ENCODE results near the gene CYP4F22. TPM values are rescaled to one million over a fixed set of nuclear protein-coding genes. Genes with fewer than 3 reads are reported as not detected.

CYP4F22 gene
- total and polyA plus RNA-seq, 9 of the 15 experiments (the other 6 are each of a cell fraction or from before 2014, with no cell fraction given), result not detected

DNA sequence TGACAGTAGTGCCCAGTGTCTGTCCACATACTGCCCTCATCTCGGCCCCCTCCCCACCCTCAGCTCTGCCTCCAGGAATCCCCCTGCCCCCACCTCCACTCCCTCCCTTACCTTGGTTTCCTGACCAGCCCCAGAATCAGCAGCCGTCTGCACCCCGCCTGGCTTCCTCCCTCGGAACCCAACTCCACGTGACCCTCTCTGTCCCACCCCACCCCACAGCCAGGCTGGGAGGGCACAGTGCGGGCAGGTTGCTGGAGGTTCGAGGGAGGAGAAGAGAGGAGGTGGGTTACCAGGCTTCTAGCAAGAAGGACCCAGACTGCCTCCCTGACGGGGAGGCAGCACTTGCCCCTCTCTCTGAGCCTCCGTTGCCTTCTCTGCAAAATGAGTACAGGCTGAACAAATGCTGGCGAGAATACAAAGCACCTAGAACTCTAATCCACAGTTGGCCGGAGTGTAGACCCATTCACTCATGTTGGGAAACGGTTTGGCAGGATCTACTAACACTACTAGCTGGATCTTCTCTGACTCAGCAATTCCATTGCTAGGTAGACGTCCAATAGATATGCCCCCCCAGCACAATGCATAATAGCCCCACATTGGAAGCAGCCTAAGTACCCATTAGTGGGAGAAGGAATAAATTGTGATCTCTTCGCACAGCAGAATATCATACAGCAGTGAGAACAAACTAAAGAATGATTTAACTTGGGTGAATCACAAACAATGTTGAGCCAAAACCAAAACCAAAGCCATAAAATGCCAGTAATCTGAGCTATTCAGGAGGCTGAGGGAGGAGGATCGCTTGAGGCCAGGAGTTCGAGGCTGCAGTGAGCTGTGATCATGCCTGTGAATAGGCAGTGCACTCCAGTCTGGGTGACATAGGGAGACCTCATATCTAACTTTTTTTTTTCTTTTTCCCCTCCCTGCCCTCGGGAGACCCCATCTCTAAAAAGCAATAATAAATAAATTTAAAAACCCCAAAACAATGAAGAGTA, 43.6 kb upstream of the CYP4F22 start, which contains the start of gene RASAL3 (continued):
- TF ChIP-seq, protein P1, sequence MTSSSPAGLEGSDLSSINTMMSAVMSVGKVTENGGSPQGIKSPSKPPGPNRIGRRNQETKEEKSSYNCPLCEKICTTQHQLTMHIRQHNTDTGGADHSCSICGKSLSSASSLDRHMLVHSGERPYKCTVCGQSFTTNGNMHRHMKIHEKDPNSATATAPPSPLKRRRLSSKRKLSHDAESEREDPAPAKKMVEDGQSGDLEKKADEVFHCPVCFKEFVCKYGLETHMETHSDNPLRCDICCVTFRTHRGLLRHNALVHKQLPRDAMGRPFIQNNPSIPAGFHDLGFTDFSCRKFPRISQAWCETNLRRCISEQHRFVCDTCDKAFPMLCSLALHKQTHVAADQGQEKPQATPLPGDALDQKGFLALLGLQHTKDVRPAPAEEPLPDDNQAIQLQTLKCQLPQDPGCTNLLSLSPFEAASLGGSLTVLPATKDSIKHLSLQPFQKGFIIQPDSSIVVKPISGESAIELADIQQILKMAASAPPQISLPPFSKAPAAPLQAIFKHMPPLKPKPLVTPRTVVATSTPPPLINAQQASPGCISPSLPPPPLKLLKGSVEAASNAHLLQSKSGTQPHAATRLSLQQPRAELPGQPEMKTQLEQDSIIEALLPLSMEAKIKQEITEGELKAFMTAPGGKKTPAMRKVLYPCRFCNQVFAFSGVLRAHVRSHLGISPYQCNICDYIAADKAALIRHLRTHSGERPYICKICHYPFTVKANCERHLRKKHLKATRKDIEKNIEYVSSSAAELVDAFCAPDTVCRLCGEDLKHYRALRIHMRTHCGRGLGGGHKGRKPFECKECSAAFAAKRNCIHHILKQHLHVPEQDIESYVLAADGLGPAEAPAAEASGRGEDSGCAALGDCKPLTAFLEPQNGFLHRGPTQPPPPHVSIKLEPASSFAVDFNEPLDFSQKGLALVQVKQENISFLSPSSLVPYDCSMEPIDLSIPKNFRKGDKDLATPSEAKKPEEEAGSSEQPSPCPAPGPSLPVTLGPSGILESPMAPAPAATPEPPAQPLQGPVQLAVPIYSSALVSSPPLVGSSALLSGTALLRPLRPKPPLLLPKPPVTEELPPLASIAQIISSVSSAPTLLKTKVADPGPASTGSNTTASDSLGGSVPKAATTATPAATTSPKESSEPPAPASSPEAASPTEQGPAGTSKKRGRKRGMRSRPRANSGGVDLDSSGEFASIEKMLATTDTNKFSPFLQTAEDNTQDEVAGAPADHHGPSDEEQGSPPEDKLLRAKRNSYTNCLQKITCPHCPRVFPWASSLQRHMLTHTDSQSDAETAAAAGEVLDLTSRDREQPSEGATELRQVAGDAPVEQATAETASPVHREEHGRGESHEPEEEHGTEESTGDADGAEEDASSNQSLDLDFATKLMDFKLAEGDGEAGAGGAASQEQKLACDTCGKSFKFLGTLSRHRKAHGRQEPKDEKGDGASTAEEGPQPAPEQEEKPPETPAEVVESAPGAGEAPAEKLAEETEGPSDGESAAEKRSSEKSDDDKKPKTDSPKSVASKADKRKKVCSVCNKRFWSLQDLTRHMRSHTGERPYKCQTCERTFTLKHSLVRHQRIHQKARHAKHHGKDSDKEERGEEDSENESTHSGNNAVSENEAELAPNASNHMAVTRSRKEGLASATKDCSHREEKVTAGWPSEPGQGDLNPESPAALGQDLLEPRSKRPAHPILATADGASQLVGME (CRISPR knock-in tag; IDR thresholded peaks at IDR 0.05), result no peak
- TF ChIP-seq MCM3 (IDR thresholded peaks at IDR 0.05) (no peak), MED1 (CRISPR knock-in tag; IDR thresholded peaks at IDR 0.05; ENCODE audit: borderline replicate concordance) (no peak), RFX1 (IDR thresholded peaks at IDR 0.05) (no peak), HCFC1 (IDR thresholded peaks at IDR 0.05; ENCODE audit: low read depth, low read length) (no peak), ZNF232 (CRISPR knock-in tag; IDR thresholded peaks at IDR 0.05) (no peak), GATA2 (CRISPR knock-in tag; IDR thresholded peaks at IDR 0.05) (no peak), MAFG (tag; conservative IDR thresholded peaks at IDR 0.05) (peak; percentile 60), ZNF316 (IDR thresholded peaks at IDR 0.05) (peak; percentile 85), CEBPG (CRISPR knock-in tag; IDR thresholded peaks at IDR 0.05) (no peak), CEBPG (tag; conservative IDR thresholded peaks at IDR 0.05 in 1 of 2, IDR thresholded peaks at IDR 0.05 in 1 of 2) (no peak), SP1 (CRISPR knock-in tag; IDR thresholded peaks at IDR 0.05) (no peak)
- TF ChIP-seq, protein P2, sequence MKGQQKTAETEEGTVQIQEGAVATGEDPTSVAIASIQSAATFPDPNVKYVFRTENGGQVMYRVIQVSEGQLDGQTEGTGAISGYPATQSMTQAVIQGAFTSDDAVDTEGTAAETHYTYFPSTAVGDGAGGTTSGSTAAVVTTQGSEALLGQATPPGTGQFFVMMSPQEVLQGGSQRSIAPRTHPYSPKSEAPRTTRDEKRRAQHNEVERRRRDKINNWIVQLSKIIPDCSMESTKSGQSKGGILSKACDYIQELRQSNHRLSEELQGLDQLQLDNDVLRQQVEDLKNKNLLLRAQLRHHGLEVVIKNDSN (CRISPR knock-in tag; IDR thresholded peaks at IDR 0.05), result 0 out of 2 replicates have a peak, but pooled peaks have one; percentile 40
- TF ChIP-seq, protein P3, sequence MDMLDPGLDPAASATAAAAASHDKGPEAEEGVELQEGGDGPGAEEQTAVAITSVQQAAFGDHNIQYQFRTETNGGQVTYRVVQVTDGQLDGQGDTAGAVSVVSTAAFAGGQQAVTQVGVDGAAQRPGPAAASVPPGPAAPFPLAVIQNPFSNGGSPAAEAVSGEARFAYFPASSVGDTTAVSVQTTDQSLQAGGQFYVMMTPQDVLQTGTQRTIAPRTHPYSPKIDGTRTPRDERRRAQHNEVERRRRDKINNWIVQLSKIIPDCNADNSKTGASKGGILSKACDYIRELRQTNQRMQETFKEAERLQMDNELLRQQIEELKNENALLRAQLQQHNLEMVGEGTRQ (CRISPR knock-in tag; IDR thresholded peaks at IDR 0.05), result peak; percentile 39; the same call in 1 of the 2 replicates
- TF ChIP-seq, protein P4, sequence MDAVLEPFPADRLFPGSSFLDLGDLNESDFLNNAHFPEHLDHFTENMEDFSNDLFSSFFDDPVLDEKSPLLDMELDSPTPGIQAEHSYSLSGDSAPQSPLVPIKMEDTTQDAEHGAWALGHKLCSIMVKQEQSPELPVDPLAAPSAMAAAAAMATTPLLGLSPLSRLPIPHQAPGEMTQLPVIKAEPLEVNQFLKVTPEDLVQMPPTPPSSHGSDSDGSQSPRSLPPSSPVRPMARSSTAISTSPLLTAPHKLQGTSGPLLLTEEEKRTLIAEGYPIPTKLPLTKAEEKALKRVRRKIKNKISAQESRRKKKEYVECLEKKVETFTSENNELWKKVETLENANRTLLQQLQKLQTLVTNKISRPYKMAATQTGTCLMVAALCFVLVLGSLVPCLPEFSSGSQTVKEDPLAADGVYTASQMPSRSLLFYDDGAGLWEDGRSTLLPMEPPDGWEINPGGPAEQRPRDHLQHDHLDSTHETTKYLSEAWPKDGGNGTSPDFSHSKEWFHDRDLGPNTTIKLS (IDR thresholded peaks at IDR 0.05; ENCODE audit: borderline replicate concordance, low read depth), result no peak

Measured in K562 (cell line).